Ovary (tissue), 3 donors: ENCODE measurements around the gene TENM3.

Experiments
- CTCF ChIP-seq, 3 donors: fragments of 450-650 bp in 2 of 3; fragments of 200-600 bp in 1 of 3; IDR thresholded peaks; one replicate each; pipeline versions ENCODE4 v1.5.1 to v1.8.0; 2016 to 2022; ENCODE audit warnings: antibody characterized with exemption in 3 of 3, mild to moderate bottlenecking in 1 of 3
- EP300 ChIP-seq: sonication (generic); formaldehyde crosslinking; IDR thresholded peaks from one replicate; pipeline ENCODE4 v1.6.1; 2017; ENCODE audit warnings: antibody characterized with exemption
- POLR2A ChIP-seq: fragments of 450-650 bp; IDR thresholded peaks from one replicate; pipeline ENCODE4 v1.6.1; 2017; ENCODE audit warnings: antibody characterized with exemption, mild to moderate bottlenecking, moderate library complexity
- donor health status: DM: no; HTN: no; CAD: no.

DNA sequence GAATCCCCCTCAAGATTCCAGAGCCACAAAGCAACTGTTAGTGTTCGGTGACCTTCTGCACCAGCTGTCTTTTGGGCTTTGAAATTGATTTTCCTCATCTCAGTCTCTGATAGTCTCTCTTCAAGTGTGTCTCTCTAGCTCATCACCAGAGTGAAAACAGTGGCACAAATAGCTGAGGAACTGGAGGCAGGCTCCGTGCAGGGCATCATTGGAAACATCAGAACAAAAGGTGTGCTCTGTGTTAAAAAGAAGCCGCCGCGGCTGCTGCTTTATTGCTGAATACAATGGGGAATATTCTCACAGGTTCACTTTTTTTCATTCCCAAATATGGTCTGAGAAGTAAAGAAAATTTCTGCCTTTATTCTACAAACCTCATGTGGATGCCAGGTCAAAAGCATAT, 376.5 kb downstream of the TENM3 start:
- TF ChIP-seq EP300 (no peak), POLR2A (no peak), CTCF (IDR thresholded peaks at IDR 0.05) (no peak)
